GM19452 (cell line): ENCODE measurements around the gene MAMSTR.
"Not testable (repeated sequence)": the region's sequence is repeated elsewhere in the genome, so short reads cannot be mapped to it uniquely, and the experiment has no call there.

ENCODE experiments used
- ATAC-seq: cut with Tn5 transposase; IDR thresholded peaks from one replicate; pipeline ENCODE4 v1.9.1; 2021; ENCODE audit not compliant: unreplicated experiment

MAMSTR gene

DNA sequence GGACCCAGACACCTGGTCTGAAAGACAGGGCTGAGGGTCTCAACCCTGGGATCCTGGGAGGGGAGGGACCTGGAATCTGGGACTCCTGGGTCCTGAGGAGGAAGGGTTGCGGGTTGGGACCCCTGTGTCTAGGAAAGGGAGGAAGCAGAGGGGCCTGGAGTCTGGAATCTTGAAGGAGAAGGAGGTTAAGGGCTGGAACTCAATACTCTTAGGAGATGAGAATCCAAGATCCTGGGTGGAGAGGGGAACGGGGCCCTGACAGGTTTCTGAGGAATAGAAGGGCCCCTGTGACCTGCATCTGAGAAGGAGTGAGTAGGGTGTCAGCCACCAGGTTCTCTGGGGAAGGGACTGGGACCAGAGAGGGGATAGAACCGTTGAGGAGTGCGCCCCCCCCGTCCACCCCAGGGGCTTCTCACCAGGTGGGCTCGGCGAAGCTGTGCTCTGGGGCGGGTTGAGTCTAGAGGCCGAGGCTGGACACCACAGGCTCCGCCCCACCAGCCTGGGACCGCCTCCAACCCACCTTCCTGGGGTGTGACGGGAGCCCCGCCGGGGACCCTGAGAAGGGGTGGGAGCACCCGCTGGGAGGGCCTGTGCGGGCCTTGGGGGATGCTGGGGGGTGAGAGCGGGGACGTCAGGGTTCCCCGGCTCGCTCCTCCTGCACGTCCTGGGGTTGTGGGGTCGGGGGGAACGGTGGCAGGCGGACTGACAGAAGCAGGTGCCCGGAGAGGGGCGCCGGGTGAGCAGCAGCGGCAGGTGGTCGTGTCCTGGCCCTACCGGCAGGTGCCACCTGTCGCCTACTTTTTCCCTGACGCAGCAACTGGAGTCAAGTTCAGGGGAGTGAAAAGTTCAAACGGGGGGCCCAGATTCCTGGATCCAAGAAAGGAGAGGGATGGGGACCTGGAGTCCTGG is at the start of gene MAMSTR:
MAMSTR (minus strand) TSS at position 463 of the 909 bp plus-strand sequence. CDS start 694 bp downstream, outside the sequence.
- ATAC-seq, result no peak

GRCh38 chr19:48768994-48769713 is 49.6 kb upstream of the MAMSTR start:
- no peak for ATAC-seq

DNA sequence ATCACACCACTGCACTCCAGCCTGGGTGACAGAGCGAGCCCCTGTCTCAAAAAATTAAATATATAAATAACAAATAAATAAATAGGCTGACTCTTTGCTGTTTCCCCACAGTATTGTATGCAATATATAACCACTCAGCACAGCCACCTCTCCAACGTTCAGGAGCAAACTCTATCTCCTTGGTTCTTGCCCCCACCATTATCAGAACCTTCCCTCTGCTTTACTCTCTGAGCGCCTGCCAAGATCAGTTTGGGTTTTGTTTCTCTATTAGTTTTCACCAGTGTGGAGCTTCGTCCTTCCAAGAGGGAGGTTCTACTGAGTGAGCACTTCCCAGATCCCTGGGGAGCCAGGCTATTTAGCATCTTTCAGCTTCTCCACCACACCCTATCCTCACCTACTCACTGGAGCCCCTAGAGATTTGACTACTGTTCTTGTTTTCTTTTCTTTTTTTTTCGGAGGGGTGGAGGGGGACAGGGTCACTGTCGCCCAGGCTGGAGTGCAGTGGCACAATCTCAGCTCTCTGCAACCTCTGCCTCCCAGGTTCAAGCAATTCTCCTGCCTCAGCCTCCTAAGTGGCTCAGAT is 48.7 kb upstream of the MAMSTR start:
- ATAC-seq, result not testable (repeated sequence)

GRCh38 chr19:48765816-48766215 is 46.3 kb upstream of the MAMSTR start:
- ATAC-seq, result not testable (repeated sequence)

- ATAC-seq, result no peak
Observed at GRCh38 chr19:48760504-48761205, 41.1 kb upstream of the MAMSTR start.

DNA sequence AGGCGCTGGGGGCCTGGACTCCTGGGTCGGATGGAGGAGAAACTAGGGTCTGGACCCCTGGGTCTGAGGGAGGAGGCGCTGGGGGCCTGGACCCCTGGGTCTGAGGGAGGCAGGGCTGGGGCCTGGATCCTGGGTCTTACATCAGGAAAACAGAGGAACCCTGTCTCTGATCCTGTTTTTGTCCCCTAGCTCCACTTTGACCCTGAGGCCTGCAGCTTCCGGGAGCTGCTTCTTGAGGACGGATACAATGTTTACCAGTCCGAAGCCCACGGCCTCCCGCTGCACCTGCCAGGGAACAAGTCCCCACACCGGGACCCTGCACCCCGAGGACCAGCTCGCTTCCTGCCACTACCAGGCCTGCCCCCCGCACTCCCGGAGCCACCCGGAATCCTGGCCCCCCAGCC is 38.2 kb upstream of the MAMSTR start:
- no peak for ATAC-seq

- no peak for ATAC-seq
Observed at GRCh38 chr19:48757089-48757675, 37.7 kb upstream of the MAMSTR start.

- no peak for ATAC-seq
Observed at GRCh38 chr19:48756686-48757085, 37.2 kb upstream of the MAMSTR start.

DNA sequence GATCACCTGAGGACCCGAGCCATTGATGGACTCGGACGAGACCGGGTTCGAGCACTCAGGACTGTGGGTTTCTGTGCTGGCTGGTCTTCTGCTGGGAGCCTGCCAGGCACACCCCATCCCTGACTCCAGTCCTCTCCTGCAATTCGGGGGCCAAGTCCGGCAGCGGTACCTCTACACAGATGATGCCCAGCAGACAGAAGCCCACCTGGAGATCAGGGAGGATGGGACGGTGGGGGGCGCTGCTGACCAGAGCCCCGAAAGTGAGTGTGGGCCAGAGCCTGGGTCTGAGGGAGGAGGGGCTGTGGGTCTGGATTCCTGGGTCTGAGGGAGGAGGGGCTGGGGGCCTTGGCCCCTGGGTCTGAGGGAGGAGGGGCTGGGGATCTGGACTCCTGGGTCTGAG is 36.7 kb upstream of the MAMSTR start:
- ATAC-seq, result no peak

GRCh38 chr19:48755787-48756186 is 36.3 kb upstream of the MAMSTR start:
- no peak for ATAC-seq

DNA sequence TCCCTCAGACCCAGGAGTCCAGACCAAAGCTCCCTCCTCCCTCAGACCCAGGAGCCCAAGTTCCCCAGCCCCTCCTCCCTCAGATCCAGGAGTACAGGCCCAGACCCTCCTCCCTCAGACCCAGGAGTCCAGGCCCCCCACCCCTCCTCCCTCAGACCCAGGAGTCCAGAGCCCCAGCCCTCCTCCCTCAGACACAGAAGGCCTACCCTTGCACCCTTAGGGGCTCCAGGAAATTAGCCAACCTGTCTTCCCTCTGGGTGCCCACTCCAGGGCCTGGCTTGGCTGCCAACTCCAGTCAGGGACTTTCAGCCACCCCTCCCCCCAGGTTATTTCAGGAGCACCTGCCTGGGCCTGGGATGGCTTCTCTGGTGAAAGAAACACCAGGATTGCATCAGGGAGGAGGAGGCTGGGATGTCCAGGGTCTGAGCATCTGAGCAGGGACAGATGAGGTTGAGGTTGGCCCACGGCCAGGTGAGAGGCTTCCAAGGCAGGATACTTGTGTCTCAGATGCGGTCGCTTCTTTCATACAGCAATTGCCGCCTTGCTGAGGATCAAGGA is 35.6 kb upstream of the MAMSTR start, which contains the start of gene FGF21:
FGF21 (plus strand) TSS at position 441 of the 558 bp plus-strand sequence. CDS start 713 bp downstream, outside the sequence.
- ATAC-seq, result no peak

DNA sequence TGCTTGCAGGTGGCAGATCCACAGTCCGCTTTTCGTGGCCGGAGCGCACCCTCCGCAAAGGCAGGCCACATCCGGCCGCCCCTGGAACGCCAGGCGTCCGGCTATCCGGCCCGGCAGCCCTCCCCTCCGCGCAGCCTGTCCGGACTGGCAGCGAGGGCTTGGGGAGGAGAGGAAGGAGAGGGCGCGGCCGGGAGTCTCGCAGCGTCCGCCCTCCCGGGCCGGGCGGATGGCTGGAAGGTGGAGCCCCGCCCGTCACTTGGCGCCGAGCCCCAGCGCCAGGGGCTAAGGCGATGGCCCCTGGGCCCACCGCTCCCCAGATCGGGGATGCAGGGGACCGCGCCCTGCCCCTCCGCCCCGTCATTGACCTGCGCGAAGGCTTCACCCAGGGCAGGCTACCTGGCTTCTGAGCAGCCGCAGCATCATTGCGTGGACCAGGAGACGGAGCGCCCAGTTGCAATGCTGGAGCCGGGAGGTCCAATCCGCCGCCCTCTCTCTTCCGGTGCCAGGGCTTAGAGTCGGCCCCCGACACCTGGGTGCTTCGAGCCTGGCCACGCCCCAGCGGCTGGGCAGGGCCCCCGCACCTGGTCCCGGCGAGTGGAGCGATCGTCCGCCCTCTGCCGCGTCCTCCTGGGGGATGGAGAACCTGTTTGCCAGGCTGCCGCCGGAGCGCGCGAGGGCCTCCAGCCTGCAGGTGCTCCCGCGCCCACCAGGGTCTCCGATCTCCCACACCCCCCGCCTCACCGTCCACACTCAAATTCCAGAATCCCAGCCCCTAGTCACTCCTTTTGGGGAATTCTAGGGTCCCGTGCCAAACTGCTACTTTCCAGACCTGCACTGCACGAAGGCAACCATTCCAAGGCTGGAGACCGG is 33.2 kb upstream of the MAMSTR start, which contains the start of gene FUT1:
FUT1 (minus strand) TSS at position 146 of the 870 bp plus-strand sequence. CDS start 1,360 bp downstream, outside the sequence.
- no peak for ATAC-seq

DNA sequence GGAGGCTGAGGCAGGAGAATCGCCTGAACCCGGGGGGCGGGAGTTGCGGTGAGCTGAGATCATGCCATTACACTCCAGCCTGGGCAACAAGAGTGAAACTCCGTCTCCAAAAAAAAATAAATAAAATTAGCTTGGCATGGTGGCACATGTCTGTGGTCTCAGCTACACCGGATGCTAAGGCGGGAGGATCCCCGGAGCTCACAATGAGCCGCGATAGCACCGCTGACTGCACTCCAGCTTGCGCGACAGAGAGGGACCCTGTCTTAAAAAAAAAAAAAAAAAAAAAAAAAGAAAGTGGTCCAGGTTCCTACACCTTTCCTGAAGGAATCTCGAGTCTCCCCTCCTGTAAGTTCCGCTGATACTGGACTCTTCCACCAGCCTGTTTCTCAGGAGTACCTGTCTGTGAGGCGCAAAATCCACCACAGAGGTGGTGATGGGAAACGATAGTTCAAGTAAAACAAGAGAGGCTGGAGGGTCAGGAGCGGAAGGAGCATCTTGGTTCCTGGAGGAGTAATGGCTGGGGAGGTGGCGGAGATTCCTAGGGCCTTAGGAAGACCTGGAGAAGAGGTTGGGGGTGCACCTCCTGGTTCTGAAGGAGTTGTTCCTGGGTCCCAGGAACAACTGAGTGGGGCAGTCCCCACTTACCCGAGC is 32.4 kb upstream of the MAMSTR start:
- no peak for ATAC-seq

GRCh38 chr19:48750771-48751504 is 31.4 kb upstream of the MAMSTR start:
- ATAC-seq, result no peak

DNA sequence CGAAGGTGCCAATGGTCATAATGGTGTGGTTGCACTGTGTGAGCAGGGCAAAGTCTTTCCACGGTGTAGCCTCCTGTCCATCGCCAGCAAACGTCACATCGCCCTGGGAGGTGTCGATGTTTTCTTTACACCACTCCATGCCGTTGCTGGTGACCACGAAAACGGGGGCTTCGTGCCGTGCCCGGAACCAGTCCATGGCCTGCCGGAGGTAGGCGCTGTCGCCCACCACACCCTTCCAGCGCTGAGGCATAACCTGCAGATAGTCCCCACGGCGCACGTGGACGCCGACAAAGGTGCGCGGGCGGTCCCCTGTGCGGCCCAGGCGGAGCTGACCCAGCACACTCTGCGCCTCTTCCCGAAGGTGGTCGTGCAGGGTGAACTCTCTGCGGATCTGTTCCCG is 30.8 kb upstream of the MAMSTR start:
- no peak for ATAC-seq

GRCh38 chr19:48749571-48750198 is 30.2 kb upstream of the MAMSTR start:
- ATAC-seq, result no peak

DNA sequence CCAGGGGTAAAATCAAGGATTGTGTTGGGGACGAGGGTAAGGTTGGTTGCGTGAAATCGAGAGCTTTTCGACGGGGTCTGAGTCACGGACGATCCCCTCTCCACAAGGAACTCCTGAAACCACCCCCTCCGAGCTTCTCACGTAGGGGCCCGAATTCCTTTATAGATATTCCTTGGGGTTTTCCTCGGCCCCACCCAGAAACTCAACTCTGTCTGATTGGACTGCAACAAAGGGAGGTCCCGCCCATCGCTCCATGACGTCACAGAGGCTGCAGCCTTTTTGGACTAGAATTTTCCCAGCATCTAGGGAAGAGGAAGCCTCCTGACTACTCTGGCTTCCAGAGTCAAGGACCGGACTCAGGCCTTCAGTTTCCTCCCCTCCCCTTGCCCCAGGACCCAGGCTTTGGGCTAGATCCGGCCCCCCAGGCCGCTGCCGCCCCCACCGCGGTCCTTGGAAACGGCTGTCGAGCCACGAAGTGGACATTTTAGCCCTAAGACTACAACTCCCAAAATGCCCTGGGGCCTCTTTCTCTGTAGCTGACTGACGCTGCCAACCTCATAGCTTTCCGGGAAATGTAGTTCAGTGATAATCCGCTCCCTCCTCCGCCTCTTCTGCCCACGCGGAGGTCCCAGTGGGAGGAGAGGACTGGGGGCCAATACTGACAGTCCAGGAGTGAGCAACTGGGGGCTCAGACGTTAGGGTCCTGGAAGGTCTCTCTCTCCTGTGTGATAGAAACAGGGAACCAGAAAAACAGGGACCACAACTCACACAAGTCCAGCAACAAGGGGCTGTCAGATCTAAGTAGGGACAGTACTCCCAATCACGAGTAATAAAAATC is 27.4 kb upstream of the MAMSTR start, which contains the start of gene IZUMO1:
IZUMO1 (minus strand) TSS at position 172 of the 838 bp plus-strand sequence. CDS start 1,050 bp downstream, outside the sequence.
- ATAC-seq, result no peak
